Stimulated activated CD4-positive, alpha-beta T cell treated with anti-CD3 and anti-CD28 coated beads, Interleukin-2, amount 100 ng/mL, for 24 hours (primary cell): ENCODE results near the gene ESRRA.

Source experiments
- DNase-seq, 2 donors: peaks; one replicate each; pipeline ENCODE4 v3.0.0-alpha.2; 2020

The ESRRA gene

DNA sequence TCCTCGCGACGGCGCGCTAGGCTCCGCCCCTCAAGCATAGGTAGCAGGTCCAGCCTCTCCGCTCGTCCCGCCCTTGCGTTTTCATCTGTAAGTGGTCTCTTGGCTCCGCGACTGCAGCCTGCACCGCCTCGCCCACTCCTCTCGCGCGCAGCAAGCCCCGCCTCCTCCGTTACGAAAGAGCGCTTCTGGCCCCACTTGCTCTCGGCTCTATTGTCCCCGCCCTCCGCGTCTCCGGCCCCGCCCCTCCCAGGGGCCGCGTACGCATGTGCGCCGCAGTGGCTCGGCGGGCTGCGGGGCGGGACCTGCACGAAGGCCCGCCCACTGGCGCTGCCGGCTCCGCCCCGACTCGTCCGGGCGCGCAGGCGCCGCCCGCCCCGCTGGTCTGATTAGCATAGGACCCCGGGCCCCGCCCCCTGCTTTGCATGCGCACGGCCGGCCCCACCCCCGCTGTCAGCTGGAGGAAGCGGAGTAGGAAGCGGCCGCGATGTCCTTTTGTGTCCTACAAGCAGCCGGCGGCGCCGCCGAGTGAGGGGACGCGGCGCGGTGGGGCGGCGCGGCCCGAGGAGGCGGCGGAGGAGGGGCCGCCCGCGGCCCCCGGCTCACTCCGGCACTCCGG, at the start of gene ESRRA:
TSS of gene ESRRA (plus strand) at position 450 of the 616 bp plus-strand sequence. CDS start 1,656 bp downstream, outside the sequence.
- peak; percentile 100 for DNase-seq

- DNase-seq, result no peak
Measured at GRCh38 chr11:64256300-64256699, 49.0 kb upstream of the ESRRA start.

- DNase-seq, result no peak
Measured at GRCh38 chr11:64258356-64258755, 47.0 kb upstream of the ESRRA start.

DNA sequence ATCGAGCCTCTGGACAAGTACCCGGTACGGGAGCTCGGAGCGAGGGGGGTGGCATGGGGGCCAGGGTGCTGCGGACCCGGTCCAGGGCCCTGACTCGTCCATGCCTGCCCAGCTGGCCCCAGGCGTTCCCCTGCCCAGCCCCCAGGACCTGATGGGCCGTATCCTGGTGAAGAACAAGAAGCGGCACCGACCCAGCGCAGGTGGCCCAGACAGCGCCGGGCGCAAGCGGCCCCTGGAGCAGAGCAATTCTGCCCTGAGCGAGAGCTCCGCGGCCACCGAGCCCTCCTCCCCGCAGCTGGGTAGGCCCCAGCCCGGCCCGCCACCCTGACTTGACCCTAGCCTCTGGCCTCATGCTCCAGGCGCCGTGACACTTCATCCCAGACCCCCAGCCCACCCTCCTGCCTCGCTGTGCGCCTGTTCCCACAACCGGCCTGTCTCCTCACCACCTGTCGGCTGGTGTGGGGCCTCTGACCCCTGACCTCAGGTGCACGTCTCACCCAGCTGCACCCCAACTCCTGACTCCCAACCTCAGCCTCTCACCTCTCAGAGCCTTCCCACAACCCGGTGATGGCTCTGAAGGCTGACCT, 46.3 kb upstream of the ESRRA start:
- DNase-seq, result no peak

DNA sequence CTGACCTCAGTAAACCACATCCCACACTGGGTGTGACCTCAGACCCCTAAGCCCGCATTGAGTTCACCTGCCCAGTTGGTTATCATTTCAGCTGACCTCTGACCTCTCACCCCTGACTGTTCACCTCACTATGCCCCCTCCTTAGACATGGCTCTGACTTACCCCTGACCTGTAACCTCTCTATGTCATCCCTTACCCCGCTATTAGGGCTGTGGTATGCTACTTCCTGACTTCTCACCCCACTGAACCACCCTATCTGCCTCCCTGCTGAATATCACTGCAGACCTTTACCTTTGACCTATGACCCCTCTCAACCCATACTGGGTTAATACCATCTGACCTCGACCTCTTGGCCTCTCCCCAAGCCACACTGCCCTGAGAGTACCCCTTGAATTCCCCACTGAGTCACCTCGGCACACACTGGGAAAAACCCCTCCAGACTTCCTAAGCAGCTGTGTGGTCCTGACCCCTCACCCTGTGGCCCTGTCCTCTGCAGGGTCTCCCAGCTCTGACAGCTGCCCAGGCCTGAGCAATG, 45.7 kb upstream of the ESRRA start:
- DNase-seq, result no peak

GRCh38 chr11:64260147-64260708, 45.1 kb upstream of the ESRRA start:
- no peak for DNase-seq

GRCh38 chr11:64261556-64262080, 43.7 kb upstream of the ESRRA start:
- DNase-seq, result no peak

DNA sequence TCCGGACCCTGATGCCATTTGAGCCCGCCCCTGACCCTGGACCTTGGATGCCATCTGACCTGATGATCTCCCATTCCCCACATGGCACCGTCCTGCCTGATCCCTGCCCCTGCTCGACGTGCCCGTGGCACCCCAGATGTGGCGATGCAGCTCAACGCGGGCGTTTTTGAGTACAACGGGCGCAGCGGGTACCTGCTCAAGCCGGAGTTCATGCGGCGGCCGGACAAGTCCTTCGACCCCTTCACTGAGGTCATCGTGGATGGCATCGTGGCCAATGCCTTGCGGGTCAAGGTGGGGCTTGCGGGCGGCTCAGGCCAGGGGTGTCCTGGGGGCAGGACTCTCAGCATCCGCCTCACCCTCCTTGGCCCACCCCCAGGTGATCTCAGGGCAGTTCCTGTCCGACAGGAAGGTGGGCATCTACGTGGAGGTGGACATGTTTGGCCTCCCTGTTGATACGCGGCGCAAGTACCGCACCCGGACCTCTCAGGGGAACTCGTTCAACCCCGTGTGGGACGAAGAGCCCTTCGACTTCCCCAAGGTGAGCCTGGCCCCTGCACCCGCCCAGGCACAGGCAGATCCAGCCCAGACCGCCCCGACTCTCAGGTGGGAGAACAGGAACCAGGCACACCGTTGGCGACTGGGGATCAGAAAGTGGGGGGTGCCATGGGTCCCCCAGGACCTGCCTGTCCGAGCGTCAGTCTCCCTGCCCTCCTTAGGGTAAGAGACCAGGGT, 42.9 kb upstream of the ESRRA start:
- DNase-seq, result no peak

DNA sequence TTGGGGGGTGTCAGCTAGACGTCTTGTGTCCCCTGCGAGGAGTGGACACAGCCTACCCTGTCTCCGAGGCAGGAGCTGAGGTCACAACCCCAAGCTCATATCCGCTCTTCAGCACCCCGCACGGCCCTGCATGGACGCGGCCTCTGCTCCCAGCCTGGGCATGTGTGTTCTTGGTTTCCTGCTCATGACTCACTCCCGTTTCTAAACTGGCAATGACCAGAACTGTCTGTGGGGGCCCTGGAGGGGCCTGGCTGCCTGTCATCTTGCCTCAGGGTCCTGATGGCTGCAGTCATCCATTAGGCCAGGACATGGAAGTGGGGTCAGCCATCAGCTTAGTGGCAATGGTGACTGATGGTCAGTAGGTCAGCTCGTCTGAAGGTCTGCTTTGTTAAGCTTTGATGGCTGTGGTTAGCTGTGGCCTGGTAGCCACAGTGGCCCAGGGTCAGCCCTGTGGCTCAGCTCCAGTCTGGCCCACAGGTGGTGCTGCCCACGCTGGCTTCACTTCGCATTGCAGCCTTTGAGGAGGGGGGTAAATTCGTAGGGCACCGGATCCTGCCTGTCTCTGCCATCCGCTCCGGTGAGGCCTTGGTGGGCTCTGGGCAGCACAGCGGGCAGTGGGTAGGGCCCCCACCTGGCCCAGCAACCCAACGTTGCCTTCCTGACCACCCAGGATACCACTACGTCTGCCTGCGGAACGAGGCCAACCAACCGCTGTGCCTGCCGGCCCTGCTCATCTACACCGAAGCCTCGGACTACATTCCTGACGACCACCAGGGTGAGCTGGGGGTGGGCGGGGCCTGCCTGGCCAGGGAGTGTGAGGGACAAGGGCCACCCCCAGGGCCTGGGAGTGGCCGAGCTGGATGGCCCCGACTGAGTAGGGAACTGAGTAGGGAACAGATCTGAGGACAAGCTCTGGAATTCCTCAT, 42.0 kb upstream of the ESRRA start:
- DNase-seq, result no peak

GRCh38 chr11:64263947-64264317, 41.4 kb upstream of the ESRRA start:
- DNase-seq, result no peak

- DNase-seq, result no peak
Measured at GRCh38 chr11:64264371-64264852, 40.9 kb upstream of the ESRRA start.

DNA sequence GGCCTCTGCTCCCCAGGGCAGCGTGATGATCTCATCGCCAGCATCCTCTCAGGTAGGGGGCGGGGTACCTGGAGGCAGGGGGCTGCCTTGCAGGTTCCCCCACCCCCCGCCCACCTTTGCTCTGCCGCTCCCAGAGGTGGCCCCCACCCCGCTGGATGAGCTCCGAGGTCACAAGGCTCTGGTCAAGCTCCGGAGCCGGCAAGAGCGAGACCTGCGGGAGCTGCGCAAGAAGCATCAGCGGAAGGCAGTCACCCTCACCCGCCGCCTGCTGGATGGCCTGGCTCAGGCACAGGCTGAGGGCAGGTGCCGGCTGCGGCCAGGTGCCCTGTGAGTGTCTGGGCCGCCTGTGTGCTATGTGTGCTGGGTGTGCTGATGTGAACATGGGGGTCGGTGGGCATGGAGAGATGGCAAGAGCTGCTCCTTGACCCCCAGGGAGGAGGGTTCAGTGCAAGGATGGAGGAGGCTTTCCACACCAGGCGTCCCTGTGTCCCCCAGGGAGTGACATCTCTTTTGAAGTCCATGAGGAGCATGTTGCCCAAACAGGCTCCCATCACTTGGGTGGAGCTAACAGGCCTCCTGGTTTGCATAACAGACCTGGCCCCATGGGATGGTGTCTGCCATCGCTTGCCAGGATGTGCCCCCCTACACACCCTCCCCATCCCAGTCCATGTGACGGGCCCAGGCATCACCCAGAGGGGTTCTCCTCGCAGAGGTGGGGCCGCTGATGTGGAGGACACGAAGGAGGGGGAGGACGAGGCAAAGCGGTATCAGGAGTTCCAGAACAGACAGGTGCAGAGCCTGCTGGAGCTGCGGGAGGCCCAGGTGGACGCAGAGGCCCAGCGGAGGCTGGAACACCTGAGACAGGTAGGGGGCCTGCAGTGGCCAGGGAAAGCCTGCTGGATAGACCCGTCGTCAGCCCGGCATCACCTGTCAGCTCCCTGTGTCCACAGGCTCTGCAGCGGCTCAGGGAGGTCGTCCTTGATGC, 39.9 kb upstream of the ESRRA start:
- no peak for DNase-seq

- DNase-seq, result no peak
Measured at GRCh38 chr11:64266339-64266738, 39.0 kb upstream of the ESRRA start.

DNA sequence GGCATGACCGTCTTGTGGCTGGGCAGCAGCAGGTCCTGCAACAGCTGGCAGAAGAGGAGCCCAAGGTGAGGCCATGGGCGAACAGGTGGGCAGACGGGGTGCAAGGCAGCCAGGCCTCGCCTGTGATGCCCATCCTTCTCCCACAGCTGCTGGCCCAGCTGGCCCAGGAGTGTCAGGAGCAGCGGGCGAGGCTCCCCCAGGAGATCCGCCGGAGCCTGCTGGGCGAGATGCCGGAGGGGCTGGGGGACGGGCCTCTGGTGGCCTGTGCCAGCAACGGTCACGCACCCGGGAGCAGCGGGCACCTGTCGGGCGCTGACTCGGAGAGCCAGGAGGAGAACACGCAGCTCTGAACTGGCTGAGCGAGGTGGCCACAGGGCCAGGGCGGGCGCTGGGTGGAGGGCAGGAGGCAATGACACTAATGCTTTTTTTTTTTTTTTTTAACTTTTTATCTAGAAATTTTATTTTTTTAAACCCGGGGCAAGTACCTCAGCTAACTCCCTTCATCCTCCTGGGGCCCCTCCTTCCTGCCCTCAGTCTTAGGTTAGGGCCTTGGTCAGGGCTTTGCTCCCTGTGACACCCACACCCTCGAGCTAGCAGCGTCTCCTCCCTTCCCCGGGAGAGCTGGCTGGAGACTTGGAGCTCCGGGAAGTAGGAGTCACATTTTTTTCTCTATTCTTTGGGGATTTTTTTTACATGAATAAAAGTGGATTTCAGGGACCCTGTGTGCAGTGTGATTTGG, 37.9 kb upstream of the ESRRA start:
- DNase-seq, result no peak

GRCh38 chr11:64268025-64268892, 37.1 kb upstream of the ESRRA start:
- DNase-seq, result no peak

- DNase-seq, result peak; percentile 45 to 65
Measured at GRCh38 chr11:64268893-64269539, 36.3 kb upstream of the ESRRA start.

- peak; percentile 99 for DNase-seq
Measured at GRCh38 chr11:64269540-64270220, 35.6 kb upstream of the ESRRA start.
